ENCODE results near the gene SRSF7.
"Not testable (repeated sequence)": the region's sequence is repeated elsewhere in the genome, so short reads cannot be mapped to it uniquely, and the experiment has no call there.

Gene SRSF7

GRCh38 chr2:38731684-38732221, 19.4 kb downstream of the SRSF7 start:
- no peak for DNase-seq (ENCODE audit: low read depth in 2 of 2)

- no peak for DNase-seq (ENCODE audit: low read depth in 2 of 2)
Observed at GRCh38 chr2:38731090-38731489, 20.1 kb downstream of the SRSF7 start.

- no peak for DNase-seq (ENCODE audit: low read depth in 2 of 2)
Observed at GRCh38 chr2:38728694-38729093, 22.5 kb downstream of the SRSF7 start.

- DNase-seq (ENCODE audit: low read depth in 2 of 2): no peak
Observed at GRCh38 chr2:38727661-38728060, 23.5 kb downstream of the SRSF7 start.

- DNase-seq (ENCODE audit: low read depth in 2 of 2): no peak
Observed at GRCh38 chr2:38723173-38723572, 28.0 kb downstream of the SRSF7 start.

- peak; percentile 36 to 39 for DNase-seq (ENCODE audit: low read depth in 2 of 2)
Observed at GRCh38 chr2:38722271-38723061, 28.7 kb downstream of the SRSF7 start.

GRCh38 chr2:38720613-38721241, 30.4 kb downstream of the SRSF7 start:
- DNase-seq (ENCODE audit: low read depth in 2 of 2): no peak

- no peak for DNase-seq (ENCODE audit: low read depth in 2 of 2)
Observed at GRCh38 chr2:38719706-38720105, 31.5 kb downstream of the SRSF7 start.

- DNase-seq (ENCODE audit: low read depth in 2 of 2): no peak
Observed at GRCh38 chr2:38718601-38719000, 32.6 kb downstream of the SRSF7 start.

- DNase-seq (ENCODE audit: low read depth in 2 of 2): no peak
Observed at GRCh38 chr2:38716185-38716584, 35.0 kb downstream of the SRSF7 start.

GRCh38 chr2:38714941-38715340, 36.2 kb downstream of the SRSF7 start:
- DNase-seq (ENCODE audit: low read depth in 2 of 2): not testable (repeated sequence)

GRCh38 chr2:38713338-38713737, 37.8 kb downstream of the SRSF7 start:
- no peak for DNase-seq (ENCODE audit: low read depth in 2 of 2)

GRCh38 chr2:38712871-38713270, 38.3 kb downstream of the SRSF7 start:
- DNase-seq (ENCODE audit: low read depth in 2 of 2): no peak

GRCh38 chr2:38712413-38712812, 38.7 kb downstream of the SRSF7 start:
- DNase-seq (ENCODE audit: low read depth in 2 of 2): no peak

- no peak for DNase-seq (ENCODE audit: low read depth in 2 of 2)
Observed at GRCh38 chr2:38711558-38711957, 39.6 kb downstream of the SRSF7 start.

GRCh38 chr2:38709567-38710194, 41.5 kb downstream of the SRSF7 start:
- DNase-seq (ENCODE audit: low read depth in 2 of 2): no peak

GRCh38 chr2:38708900-38709566, 42.1 kb downstream of the SRSF7 start:
- no peak for DNase-seq (ENCODE audit: low read depth in 2 of 2)

- not testable (repeated sequence) for DNase-seq (ENCODE audit: low read depth in 2 of 2)
Observed at GRCh38 chr2:38708491-38708890, 42.7 kb downstream of the SRSF7 start.

- no peak for DNase-seq (ENCODE audit: low read depth in 2 of 2)
Observed at GRCh38 chr2:38706846-38707345, 44.3 kb downstream of the SRSF7 start.

GRCh38 chr2:38704664-38705063, 46.5 kb downstream of the SRSF7 start:
- DNase-seq (ENCODE audit: low read depth in 2 of 2): no peak

- DNase-seq (ENCODE audit: low read depth in 2 of 2): not testable (repeated sequence)
Observed at GRCh38 chr2:38703336-38703735, 47.8 kb downstream of the SRSF7 start.

GRCh38 chr2:38702413-38702812, 48.7 kb downstream of the SRSF7 start:
- DNase-seq (ENCODE audit: low read depth in 2 of 2): no peak
